Dermis microvascular lymphatic vessel endothelial cell (primary cell): ENCODE data around the gene TYW1. TPM values are rescaled to one million over a fixed set of nuclear protein-coding genes. Genes with fewer than 3 reads are reported as not detected.
A peak's percentile ranks its signal among the peaks of the same experiment; 100 is the strongest.
"Not testable (repeated sequence)": the region's sequence is repeated elsewhere in the genome, so short reads cannot be mapped to it uniquely, and the experiment has no call there.

Experiments
- DNase-seq, 2 donors: peaks; one replicate each; pipeline versions ENCODE4 v3.0.0 to v3.0.0-alpha.2; 2010; ENCODE audit warnings: low read depth in 2 of 2
- total RNA-seq: library from RNA; depleted of rRNA; stranded (reverse); fragments of >200 nt; gene quantifications from 2 replicates; pipeline ENCODE4 v1.2.1, GENCODE V29; 2014

Gene TYW1
- total RNA-seq, 1 donor from 2014 or later: 12.6 TPM

- not testable (repeated sequence) for DNase-seq
These were observed 131.6 kb downstream of the TYW1 start for GRCh38 chr7:67128257-67128656.

GRCh38 chr7:67130766-67131165, 134.1 kb downstream of the TYW1 start:
- DNase-seq: not testable (repeated sequence)

GRCh38 chr7:67134912-67135311, 138.3 kb downstream of the TYW1 start:
- DNase-seq: not testable (repeated sequence)

GRCh38 chr7:67135617-67136486, 139.2 kb downstream of the TYW1 start:
- peak in 1 of 2 donors; percentile 19 for DNase-seq

- not testable (repeated sequence) for DNase-seq
These were observed 140.9 kb downstream of the TYW1 start for GRCh38 chr7:67137489-67137888.

- not testable (repeated sequence) for DNase-seq
These were observed 143.2 kb downstream of the TYW1 start for GRCh38 chr7:67139876-67140275.

- not testable (repeated sequence) for DNase-seq
These were observed 144.4 kb downstream of the TYW1 start for GRCh38 chr7:67141001-67141400.

GRCh38 chr7:67143091-67143786, 146.6 kb downstream of the TYW1 start:
- DNase-seq: peak in 1 of 2 donors; percentile 57

- not testable (repeated sequence) for DNase-seq
These were observed 149.1 kb downstream of the TYW1 start for GRCh38 chr7:67145581-67146193.

- DNase-seq: not testable (repeated sequence)
These were observed 152.5 kb downstream of the TYW1 start for GRCh38 chr7:67149131-67149530.

GRCh38 chr7:67154374-67154773, 157.7 kb downstream of the TYW1 start:
- DNase-seq: not testable (repeated sequence)

GRCh38 chr7:67156064-67156463, 159.4 kb downstream of the TYW1 start:
- not testable (repeated sequence) for DNase-seq

GRCh38 chr7:67163285-67163684, 166.7 kb downstream of the TYW1 start:
- not testable (repeated sequence) for DNase-seq

GRCh38 chr7:67171151-67171550, 174.5 kb downstream of the TYW1 start:
- DNase-seq: not testable (repeated sequence)

- DNase-seq: not testable (repeated sequence)
These were observed 180.1 kb downstream of the TYW1 start for GRCh38 chr7:67176730-67177129.

- DNase-seq: not testable (repeated sequence)
These were observed 182.5 kb downstream of the TYW1 start for GRCh38 chr7:67178915-67179688.

- DNase-seq: not testable (repeated sequence)
These were observed 186.5 kb downstream of the TYW1 start for GRCh38 chr7:67182956-67183750.

- not testable (repeated sequence) for DNase-seq
These were observed 188.5 kb downstream of the TYW1 start for GRCh38 chr7:67184912-67185659.

GRCh38 chr7:67185660-67186129, 189.1 kb downstream of the TYW1 start:
- not testable (repeated sequence) for DNase-seq
